Measurements from ENCODE around the gene GNAI2.

The GNAI2 gene

GRCh38 chr3:50303013-50303815 lies 67.2 kb downstream of the GNAI2 start, which contains the start of gene HYAL1:
Gene HYAL1 (minus strand): TSS chr3:50303574. CDS start chr3:50302956, 618 bp downstream.
- TF ChIP-seq CTCF (IDR thresholded peaks at IDR 0.05; ENCODE audit: borderline replicate concordance, insufficient read depth, low read depth, low read length): no peak
- H3K4me3 ChIP-seq (ENCODE audit: low read depth, low read length): no peak within 1 kb of the TSS

GRCh38 chr3:50304601-50305000 lies 68.6 kb downstream of the GNAI2 start:
- no peak for TF ChIP-seq CTCF (IDR thresholded peaks at IDR 0.05; ENCODE audit: borderline replicate concordance, insufficient read depth, low read depth, low read length)
- H3K4me3 ChIP-seq (ENCODE audit: low read depth, low read length): no peak overlapping the region

Measured in GM12875 (cell line).